ENCODE measurements around the gene RNF208.

RNF208 gene

DNA sequence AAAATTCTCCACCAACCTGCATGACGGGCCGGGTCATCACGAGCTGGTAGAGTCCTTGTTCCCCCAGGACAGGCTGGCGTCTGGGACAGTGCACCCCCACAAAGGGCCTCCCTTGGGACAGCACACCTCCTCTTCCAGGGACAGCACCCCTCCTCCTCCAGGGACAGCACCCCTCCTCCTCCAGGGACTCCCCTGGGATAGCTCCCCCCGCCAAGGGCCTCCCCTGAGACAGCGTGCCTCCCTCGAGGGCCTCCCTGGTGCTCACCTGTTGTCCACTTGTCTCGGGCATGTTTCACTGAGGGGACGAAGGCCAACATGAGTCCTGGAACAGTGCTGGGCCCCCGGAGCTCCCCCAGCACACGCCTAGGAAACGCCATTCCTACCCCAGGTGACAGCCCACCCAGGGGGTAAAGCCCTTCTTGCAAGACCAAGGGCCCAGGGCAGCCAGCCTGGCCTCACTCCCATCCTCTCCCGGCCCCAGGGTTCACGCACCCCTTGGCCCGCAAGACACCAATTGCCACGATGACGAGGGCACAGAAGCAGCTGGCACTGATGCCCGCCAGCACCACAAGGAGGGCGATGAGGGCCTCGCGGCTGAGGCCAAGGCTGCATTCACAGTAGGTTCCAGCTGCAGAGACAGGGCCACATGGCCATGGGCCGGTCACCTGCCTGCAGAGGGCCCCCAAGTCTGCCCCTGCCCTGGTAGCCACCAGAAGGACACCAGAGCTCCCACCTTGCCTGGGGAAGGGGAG, 50.7 kb downstream of the RNF208 start:
- Histone ChIP-seq H3K36me3 (ENCODE audit: control insufficient read depth, insufficient read depth, low read length) (no peaks in the 10 kb centered on the region), H3K4me3 (ENCODE audit: low read length) (no peak overlapping the region), H3K27me3 (ENCODE audit: control insufficient read depth, insufficient read depth, low read length) (peaks cover 38% of the 10 kb centered on the region), H3K4me1 (ENCODE audit: control insufficient read depth, insufficient read depth, low read length) (no peaks in the 10 kb centered on the region), H3K9ac (ENCODE audit: low read length) (no peak overlapping the region), H3K27ac (ENCODE audit: low read depth, low read length) (no peak overlapping the region)

DNA sequence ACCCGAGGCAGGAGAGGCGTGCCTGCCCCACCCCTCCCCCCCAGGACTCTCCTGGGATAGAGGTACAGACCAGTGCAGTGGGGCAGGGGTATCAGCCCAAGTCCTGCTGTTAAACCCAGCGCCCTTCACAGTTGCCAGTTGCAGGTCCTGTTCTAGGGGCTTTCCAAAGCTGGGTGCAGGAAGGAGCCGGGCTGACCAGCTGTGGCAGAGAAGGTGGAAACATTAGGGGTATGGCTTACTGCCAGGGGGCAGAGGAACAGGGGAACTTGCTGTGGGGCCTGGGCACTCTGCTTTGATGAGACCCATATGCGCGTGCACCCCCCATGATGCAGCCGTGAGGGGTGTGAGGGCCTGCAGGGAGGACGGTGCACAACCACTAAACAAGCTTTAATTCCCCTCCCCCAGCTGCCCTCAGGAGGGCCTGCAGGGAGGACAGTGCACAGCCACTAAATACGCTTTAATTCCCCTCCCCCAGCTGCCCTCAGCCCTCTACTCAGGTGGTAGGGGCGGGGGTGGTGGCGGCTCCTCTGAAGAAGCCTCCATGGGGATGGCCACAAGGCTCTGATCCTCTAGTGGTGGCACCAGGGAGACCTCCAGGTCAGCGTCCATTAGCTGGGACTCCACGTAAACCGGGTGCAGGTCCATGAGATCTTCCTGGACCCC, 51.4 kb downstream of the RNF208 start:
- Histone ChIP-seq H3K27ac (ENCODE audit: low read depth, low read length) (no peak overlapping the region), H3K4me3 (ENCODE audit: low read length) (no peak overlapping the region), H3K36me3 (ENCODE audit: control insufficient read depth, insufficient read depth, low read length) (no peaks in the 10 kb centered on the region), H3K9ac (ENCODE audit: low read length) (no peak overlapping the region), H3K4me1 (ENCODE audit: control insufficient read depth, insufficient read depth, low read length) (no peaks in the 10 kb centered on the region), H3K27me3 (ENCODE audit: control insufficient read depth, insufficient read depth, low read length) (peaks cover 44% of the 10 kb centered on the region)
